ENCODE data around the gene CHL1. TPM values are rescaled to one million over a fixed set of nuclear protein-coding genes. Genes with fewer than 3 reads are reported as not detected.

CHL1 gene
- total RNA-seq, 1 experiment from 2014 or later, result not detected

DNA sequence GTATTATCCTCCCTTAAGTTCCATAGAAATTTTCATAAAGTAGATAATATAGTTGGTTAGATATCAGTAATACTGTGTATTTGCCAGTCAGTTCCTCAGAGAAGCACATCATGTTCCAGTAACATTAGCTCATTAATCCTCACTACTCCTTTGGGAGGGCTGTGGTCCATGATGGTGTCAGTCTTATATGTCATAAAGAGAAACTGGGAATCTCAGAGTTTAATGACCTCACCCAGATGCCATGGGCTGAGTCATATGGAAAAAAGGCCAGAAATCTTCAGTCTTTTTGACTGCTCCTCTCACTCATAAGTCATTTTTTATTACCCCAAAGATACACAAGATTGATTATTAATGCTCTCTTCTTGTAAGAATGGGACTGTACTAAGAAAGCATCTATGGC is 188.6 kb downstream of the CHL1 start:
- H3K4me2 ChIP-seq, result no peak overlapping the region
- H3K79me2 ChIP-seq (ENCODE audit: low read depth), result no peaks in the 10 kb centered on the region
- H4K20me1 ChIP-seq (ENCODE audit: insufficient read depth), result no peaks in the 10 kb centered on the region
- no peaks in the 10 kb centered on the region for H3K27me3 ChIP-seq (ENCODE audit: insufficient read depth, low read depth)
- POLR2A ChIA-PET (ENCODE audit: unreplicated experiment), result no interaction called here
- H3K27ac ChIP-seq, result no peak overlapping the region
- TF ChIP-seq, protein P1, sequence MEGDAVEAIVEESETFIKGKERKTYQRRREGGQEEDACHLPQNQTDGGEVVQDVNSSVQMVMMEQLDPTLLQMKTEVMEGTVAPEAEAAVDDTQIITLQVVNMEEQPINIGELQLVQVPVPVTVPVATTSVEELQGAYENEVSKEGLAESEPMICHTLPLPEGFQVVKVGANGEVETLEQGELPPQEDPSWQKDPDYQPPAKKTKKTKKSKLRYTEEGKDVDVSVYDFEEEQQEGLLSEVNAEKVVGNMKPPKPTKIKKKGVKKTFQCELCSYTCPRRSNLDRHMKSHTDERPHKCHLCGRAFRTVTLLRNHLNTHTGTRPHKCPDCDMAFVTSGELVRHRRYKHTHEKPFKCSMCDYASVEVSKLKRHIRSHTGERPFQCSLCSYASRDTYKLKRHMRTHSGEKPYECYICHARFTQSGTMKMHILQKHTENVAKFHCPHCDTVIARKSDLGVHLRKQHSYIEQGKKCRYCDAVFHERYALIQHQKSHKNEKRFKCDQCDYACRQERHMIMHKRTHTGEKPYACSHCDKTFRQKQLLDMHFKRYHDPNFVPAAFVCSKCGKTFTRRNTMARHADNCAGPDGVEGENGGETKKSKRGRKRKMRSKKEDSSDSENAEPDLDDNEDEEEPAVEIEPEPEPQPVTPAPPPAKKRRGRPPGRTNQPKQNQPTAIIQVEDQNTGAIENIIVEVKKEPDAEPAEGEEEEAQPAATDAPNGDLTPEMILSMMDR (conservative IDR thresholded peaks at IDR 0.05), result no peak
- no peak for TF ChIP-seq EZH2 (IDR thresholded peaks at IDR 0.05; ENCODE audit: low read depth)
- no TSS peak for BruUV-seq (replicated peaks)
- intact Hi-C loops (cut with micrococcal nuclease; ENCODE audit: unreplicated experiment), result no loop called here
- no peaks in the 10 kb centered on the region for H3K4me1 ChIP-seq (replicated peaks; ENCODE audit: insufficient read depth)
- H2AFZ ChIP-seq, result no peak overlapping the region
- no peak for DNase-seq
- CTCF ChIA-PET, result no interaction called here
- no peaks in the 10 kb centered on the region for H3K9me2 ChIP-seq (ENCODE audit: insufficient read depth)
- no peaks in the 10 kb centered on the region for H3K9me3 ChIP-seq (ENCODE audit: insufficient read depth, low read depth)
- no peaks in the 10 kb centered on the region for H3F3A ChIP-seq (ENCODE audit: insufficient read depth, low read depth)
- no peak overlapping the region for H3K4me3 ChIP-seq
- H3K36me3 ChIP-seq (ENCODE audit: low read depth), result no peaks in the 10 kb centered on the region

- H3K9me2 ChIP-seq (ENCODE audit: insufficient read depth), result no peaks in the 10 kb centered on the region
- H3K36me3 ChIP-seq (ENCODE audit: low read depth), result no peaks in the 10 kb centered on the region
- H3K4me3 ChIP-seq, result no peak overlapping the region
- no TSS peak for BruUV-seq (replicated peaks)
- POLR2A ChIA-PET (ENCODE audit: unreplicated experiment), result no interaction called here
- no peak overlapping the region for H2AFZ ChIP-seq
- H3K4me1 ChIP-seq (replicated peaks; ENCODE audit: insufficient read depth), result no peaks in the 10 kb centered on the region
- no peaks in the 10 kb centered on the region for H3K9me3 ChIP-seq (ENCODE audit: insufficient read depth, low read depth)
- intact Hi-C loops (cut with micrococcal nuclease; ENCODE audit: unreplicated experiment), result no loop called here
- CTCF ChIA-PET, result no interaction called here
- no peak overlapping the region for H3K27ac ChIP-seq
- DNase-seq, result no peak
- no peaks in the 10 kb centered on the region for H4K20me1 ChIP-seq (ENCODE audit: insufficient read depth)
- TF ChIP-seq, protein P1 (conservative IDR thresholded peaks at IDR 0.05), result no peak
- no peak for TF ChIP-seq EZH2 (IDR thresholded peaks at IDR 0.05; ENCODE audit: low read depth)
- H3K4me2 ChIP-seq, result no peak overlapping the region
- no peaks in the 10 kb centered on the region for H3K27me3 ChIP-seq (ENCODE audit: insufficient read depth, low read depth)
- no peaks in the 10 kb centered on the region for H3F3A ChIP-seq (ENCODE audit: insufficient read depth, low read depth)
- no peaks in the 10 kb centered on the region for H3K79me2 ChIP-seq (ENCODE audit: low read depth)
Measured at GRCh38 chr3:394775-395174, 198.2 kb downstream of the CHL1 start.

- no peaks in the 10 kb centered on the region for H4K20me1 ChIP-seq (ENCODE audit: insufficient read depth)
- no TSS peak for BruUV-seq (replicated peaks)
- DNase-seq, result no peak
- H3F3A ChIP-seq (ENCODE audit: insufficient read depth, low read depth), result no peaks in the 10 kb centered on the region
- no peaks in the 10 kb centered on the region for H3K9me2 ChIP-seq (ENCODE audit: insufficient read depth)
- POLR2A ChIA-PET (ENCODE audit: unreplicated experiment), result no interaction called here
- no peak overlapping the region for H3K27ac ChIP-seq
- intact Hi-C loops (cut with micrococcal nuclease; ENCODE audit: unreplicated experiment), result no loop called here
- H3K4me1 ChIP-seq (replicated peaks; ENCODE audit: insufficient read depth), result no peaks in the 10 kb centered on the region
- H3K4me2 ChIP-seq, result no peak overlapping the region
- H3K27me3 ChIP-seq (ENCODE audit: insufficient read depth, low read depth), result no peaks in the 10 kb centered on the region
- CTCF ChIA-PET, result no interaction called here
- H3K36me3 ChIP-seq (ENCODE audit: low read depth), result no peaks in the 10 kb centered on the region
- H2AFZ ChIP-seq, result no peak overlapping the region
- no peak for TF ChIP-seq EZH2 (IDR thresholded peaks at IDR 0.05; ENCODE audit: low read depth)
- TF ChIP-seq, protein P1 (conservative IDR thresholded peaks at IDR 0.05), result no peak
- no peaks in the 10 kb centered on the region for H3K79me2 ChIP-seq (ENCODE audit: low read depth)
- no peaks in the 10 kb centered on the region for H3K9me3 ChIP-seq (ENCODE audit: insufficient read depth, low read depth)
- no peak overlapping the region for H3K4me3 ChIP-seq
Measured at GRCh38 chr3:396293-396692, 199.7 kb downstream of the CHL1 start.
